NCI-H1092 treated with DMSO at 0.1 percent for 48 hours (cell line): ENCODE data around the gene PDE6B.
A peak's percentile ranks its signal among the peaks of the same experiment; 100 is the strongest.
"Not testable (repeated sequence)": the region's sequence is repeated elsewhere in the genome, so short reads cannot be mapped to it uniquely, and the experiment has no call there.

Experiments
- DNase-seq: peaks from one replicate; lab custom pipeline; 2025; lab: John Stamatoyannopoulos, UW

The PDE6B gene

GRCh38 chr4:624705-625590 lies at the start of gene PDE6B:
PDE6B (plus strand) TSS chr4:625573; CDS start chr4:625627, 54 bp downstream.
- no peak for DNase-seq

- no peak for DNase-seq
These were observed 49.0 kb upstream of the PDE6B start, which contains the start of gene TMEM271 for GRCh38 chr4:576245-576821. TMEM271 (minus strand) TSS chr4:576295; CDS start chr4:576062, 233 bp downstream.

GRCh38 chr4:576991-577498 lies 48.3 kb upstream of the PDE6B start:
- DNase-seq = no peak

- DNase-seq = no peak
These were observed 47.6 kb upstream of the PDE6B start for GRCh38 chr4:577499-578450.

GRCh38 chr4:578451-579443 lies 46.6 kb upstream of the PDE6B start:
- DNase-seq = no peak

GRCh38 chr4:579543-580175 lies 45.7 kb upstream of the PDE6B start:
- DNase-seq = no peak

- no peak for DNase-seq
These were observed 44.2 kb upstream of the PDE6B start for GRCh38 chr4:581181-581580.

GRCh38 chr4:581753-582361 lies 43.5 kb upstream of the PDE6B start:
- no peak for DNase-seq

- DNase-seq = no peak
These were observed 41.6 kb upstream of the PDE6B start for GRCh38 chr4:583820-584219.

GRCh38 chr4:587671-588350 lies 37.6 kb upstream of the PDE6B start:
- DNase-seq = no peak

GRCh38 chr4:588351-588849 lies 37.0 kb upstream of the PDE6B start:
- no peak for DNase-seq

GRCh38 chr4:589219-589963 lies 36.0 kb upstream of the PDE6B start:
- DNase-seq = no peak

- DNase-seq = no peak
These were observed 35.0 kb upstream of the PDE6B start for GRCh38 chr4:590313-590841.

- not testable (repeated sequence) for DNase-seq
These were observed 33.2 kb upstream of the PDE6B start for GRCh38 chr4:592178-592577.

GRCh38 chr4:592825-593520 lies 32.4 kb upstream of the PDE6B start:
- no peak for DNase-seq

- DNase-seq = no peak
These were observed 26.4 kb upstream of the PDE6B start for GRCh38 chr4:598925-599324.

GRCh38 chr4:600166-600565 lies 25.2 kb upstream of the PDE6B start:
- peak; percentile 2 for DNase-seq
